PC-3 (cell line): ENCODE data around the gene CLDN24.

ENCODE experiments used
- EZH2 ChIP-seq: fragments of 300-600 bp; sonication (generic); IDR thresholded peaks from one replicate; pipeline ENCODE4 v1.6.1; 2017; ENCODE audit warnings: antibody characterized with exemption, mild to moderate bottlenecking, low read length; ENCODE audit not compliant: unreplicated experiment
- EZH2phosphoT487 ChIP-seq: fragments of 300-600 bp; sonication (generic); IDR thresholded peaks from 2 replicates; pipeline ENCODE4 v1.6.1; 2018; ENCODE audit warnings: mild to moderate bottlenecking, antibody characterized with exemption, low read length, borderline replicate concordance
- TF ChIP-seq, protein P1 (sequence below): fragments of 300-600 bp; sonication (generic); conservative IDR thresholded peaks from 2 replicates; pipeline ENCODE4 v1.5.1; 2017; ENCODE audit warnings: antibody characterized with exemption, low read depth, mild to moderate bottlenecking, low read length

DNA sequence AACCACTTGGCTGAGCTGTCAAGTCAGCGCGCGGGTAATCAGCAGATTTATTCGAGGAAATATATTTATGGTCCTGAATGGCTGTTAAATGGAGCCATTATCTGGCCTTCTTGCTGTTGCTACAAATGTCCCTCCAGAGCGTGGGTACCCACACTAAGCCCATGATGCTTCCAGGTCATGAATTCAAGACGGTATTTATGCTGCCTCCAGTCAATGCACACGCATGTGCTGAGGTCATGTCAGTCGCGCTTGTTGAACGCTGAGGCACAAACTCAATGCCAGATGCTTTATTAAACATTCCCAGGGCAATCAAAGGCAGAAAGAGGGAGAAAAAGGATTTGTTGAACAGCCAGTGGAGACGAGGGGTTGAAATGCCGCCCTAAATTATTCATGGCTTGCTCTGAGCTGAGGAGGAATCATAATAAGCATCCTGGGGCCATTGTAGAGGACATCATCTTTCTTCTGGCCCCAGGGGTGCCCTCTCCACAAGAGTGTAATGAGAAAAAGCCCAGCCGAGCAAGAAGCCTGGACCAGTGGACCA, 36.1 kb upstream of the CLDN24 start:
- TF ChIP-seq, protein P1, sequence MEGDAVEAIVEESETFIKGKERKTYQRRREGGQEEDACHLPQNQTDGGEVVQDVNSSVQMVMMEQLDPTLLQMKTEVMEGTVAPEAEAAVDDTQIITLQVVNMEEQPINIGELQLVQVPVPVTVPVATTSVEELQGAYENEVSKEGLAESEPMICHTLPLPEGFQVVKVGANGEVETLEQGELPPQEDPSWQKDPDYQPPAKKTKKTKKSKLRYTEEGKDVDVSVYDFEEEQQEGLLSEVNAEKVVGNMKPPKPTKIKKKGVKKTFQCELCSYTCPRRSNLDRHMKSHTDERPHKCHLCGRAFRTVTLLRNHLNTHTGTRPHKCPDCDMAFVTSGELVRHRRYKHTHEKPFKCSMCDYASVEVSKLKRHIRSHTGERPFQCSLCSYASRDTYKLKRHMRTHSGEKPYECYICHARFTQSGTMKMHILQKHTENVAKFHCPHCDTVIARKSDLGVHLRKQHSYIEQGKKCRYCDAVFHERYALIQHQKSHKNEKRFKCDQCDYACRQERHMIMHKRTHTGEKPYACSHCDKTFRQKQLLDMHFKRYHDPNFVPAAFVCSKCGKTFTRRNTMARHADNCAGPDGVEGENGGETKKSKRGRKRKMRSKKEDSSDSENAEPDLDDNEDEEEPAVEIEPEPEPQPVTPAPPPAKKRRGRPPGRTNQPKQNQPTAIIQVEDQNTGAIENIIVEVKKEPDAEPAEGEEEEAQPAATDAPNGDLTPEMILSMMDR, result no peak
- TF ChIP-seq EZH2phosphoT487 (no peak), EZH2 (no peak)
